GM18508 (cell line): ENCODE measurements around the gene CDK11A.
"Not testable (repeated sequence)": the region's sequence is repeated elsewhere in the genome, so short reads cannot be mapped to it uniquely, and the experiment has no call there.

Source experiments
- ATAC-seq: cut with Tn5 transposase; IDR thresholded peaks from one replicate; pipeline ENCODE4 v1.9.1; 2021; ENCODE audit warnings: moderate number of reproducible peaks; ENCODE audit not compliant: insufficient read depth, unreplicated experiment

CDK11A gene

DNA sequence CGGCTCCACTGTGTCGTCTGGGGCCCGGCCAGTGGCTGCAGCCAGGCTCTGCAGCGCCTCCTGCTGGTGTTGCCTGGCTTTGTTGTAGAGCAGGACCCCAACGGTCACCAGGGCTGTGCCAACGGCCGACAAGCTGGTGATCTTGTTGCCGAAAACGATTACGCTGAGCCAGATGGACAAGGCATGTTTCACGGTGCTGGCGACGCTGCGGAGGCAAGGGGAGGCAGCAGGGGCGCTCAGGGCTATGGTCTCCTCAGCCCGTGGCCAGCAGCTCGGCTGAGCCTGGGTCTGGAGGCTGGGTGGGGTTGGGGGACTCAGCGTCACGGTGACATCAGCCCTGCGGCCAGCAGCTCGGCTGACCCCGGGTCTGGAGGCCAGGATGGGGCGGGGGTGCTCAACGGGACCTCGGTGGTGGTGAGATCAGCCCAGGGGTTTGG, 58.3 kb downstream of the CDK11A start:
- ATAC-seq, result no peak

DNA sequence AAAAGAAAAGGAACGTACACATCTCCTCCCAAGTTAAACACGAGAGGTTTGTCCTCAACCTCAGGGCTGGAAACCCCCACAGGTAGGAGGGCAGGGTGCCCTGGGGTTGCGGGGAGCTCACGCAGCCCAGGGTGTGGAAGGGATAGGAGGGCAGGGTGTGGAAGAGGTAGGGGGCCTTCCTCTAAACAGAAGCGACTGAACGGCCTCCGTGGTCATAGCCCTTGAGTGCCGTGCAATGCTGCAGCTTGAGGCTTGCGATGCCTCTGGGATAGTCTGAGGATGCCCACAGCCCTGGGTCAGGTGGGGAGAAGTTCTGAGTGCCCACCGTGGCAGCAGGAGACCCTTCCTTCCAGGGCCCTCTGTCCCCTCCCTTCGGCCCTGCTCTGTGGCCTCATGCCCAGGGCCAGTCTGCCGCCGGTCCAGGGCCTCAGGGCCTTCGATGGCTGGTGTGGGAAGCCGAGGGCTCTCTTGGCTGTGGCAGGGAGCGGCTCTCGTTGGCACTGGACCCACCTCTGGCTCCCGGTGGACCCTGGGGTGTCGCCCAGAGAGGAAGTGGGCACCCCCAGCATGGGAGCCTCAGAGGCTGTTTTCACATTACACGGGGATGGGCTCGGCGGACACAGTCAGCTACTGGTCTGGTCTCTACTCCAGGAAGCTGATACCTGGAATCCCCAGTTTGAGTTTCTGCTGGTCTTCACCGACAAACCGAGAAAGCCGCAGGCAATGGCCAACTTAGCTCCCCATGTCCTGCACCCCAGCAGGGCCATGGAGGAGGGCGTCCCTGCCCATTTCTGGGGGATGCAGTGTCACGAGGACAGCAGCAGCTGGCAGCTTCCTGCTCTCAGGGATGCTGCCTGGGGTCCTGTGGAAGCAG, 59.0 kb downstream of the CDK11A start:
- ATAC-seq, result no peak

DNA sequence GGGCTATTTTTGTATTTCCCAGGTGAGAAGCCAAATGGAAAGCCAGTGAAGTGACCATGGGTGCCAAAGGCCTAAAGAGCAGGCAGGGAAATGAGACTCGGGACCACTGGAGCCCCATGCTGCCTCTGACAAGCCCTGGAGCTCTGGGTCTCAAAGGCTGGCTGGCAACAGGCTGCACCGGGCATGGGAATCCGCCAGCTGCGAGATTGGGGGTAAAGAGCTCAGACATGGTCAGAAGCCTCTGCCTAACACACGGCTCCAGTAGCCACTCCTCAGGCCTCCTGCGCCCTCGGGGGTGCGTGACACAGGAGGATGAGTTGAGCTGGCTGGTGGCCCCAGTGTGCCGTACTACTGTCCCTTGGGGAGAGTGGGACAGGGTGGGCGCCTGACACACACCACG, 59.8 kb downstream of the CDK11A start:
- not testable (repeated sequence) for ATAC-seq

DNA sequence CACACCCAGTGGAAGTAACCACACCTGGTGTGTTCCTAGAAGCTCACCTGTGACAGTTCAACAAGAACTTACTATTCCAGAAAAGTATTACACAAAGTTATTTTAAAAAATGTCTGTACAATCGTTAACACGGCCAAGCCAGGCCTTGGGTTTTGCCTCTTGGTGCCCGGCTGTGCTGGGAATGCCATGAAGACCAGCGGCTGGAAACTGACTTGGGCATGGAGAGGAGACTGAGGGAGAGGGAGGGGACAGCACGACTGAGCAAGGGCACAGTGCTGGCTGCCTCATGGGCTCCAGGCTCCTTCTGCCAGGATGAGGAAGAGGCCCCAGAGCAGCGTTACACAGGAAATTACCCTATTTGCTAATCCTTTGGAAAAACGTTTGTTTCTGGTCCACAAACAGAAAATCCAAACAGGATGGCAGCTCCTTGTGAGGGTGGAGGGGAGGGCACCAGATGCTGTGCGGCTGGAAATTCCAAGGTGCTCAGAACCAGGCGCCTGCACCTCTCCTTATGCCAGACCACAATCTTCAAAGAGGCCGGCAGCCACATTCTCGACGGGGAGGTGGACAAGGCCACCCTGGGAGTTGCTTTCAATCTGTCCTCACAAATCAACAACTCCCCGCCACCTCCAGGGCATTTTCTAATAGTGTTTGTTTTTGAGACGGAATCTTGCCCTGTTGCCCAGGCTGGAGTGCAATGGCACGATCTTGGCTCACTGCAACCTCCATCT, 61.2 kb downstream of the CDK11A start:
- not testable (repeated sequence) for ATAC-seq

DNA sequence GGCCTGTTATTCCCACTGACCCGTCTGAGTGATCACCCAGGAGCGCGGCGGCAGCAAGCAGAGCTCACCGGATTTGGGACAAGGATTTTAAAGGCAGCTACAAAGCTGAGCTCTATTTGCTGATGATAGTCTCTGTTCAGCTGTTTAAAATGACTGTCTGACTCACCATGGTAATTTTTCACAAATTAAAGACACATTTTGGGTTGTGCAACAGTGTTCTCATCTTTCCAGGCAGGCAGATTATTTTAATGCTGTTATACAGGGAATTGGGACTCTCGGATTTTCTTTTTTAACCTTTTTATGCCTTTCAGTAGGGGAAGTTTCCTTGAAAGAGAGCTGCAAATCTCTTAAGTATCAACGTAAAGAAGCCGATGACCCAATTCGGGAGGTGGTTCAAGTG, 61.8 kb downstream of the CDK11A start:
- ATAC-seq, result not testable (repeated sequence)

DNA sequence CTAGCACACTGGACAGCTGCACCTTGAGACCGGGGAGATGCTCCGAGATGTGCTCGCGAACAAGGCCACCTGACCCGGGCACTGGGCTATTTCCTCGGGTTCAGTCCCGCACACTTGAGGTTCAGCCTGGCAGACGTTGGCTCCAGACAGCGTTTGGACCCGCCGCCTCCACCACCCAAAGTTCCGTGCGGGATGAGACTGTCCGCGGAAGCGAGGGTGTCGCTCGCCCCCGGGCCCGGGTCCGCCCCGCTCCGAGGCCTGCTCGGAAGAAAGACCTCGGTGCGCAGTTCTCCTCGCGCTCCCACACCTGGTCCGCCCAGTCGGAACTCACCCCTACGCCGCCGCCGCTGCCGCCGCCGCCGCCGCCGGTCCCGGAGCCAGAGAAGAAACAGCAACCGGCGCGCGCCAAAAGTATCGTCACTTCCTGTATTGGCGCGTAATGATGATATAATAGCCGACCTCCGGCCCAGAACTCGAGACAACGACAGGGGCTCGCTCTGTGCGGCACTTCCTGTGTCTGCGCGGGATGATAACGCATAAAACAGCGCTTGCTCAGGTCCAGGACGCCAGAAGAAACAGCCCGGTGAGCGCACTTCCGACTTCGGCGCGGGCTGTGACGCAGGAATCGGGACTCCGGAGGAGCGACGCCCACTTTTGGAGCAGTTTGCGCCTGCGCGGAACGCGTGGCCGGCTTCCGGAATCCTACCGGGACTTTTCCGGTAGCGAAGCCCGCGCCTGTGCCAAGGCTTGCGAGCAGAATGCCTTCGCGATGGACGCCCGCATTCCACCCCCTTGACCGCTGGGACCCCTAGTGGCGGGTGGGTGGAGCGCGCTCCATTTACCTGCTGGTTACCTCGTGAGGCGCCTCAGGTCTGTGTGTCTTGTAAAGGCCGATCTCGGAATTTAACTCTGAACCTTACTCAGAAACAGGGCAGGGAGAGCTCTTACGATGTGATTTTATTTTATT, 65.3 kb downstream of the CDK11A start, which contains the start of gene CDK11B:
Gene CDK11B, minus strand, starts transcription at position 422 of the 967 bp plus-strand sequence. CDS start 1,519 bp downstream, outside the sequence.
- peak; percentile 64 for ATAC-seq
